Measurements from ENCODE around the gene YJEFN3. TPM values are rescaled to one million over a fixed set of nuclear protein-coding genes. Genes with fewer than 3 reads are reported as not detected.
A peak's percentile ranks its signal among the peaks of the same experiment; 100 is the strongest.

The YJEFN3 gene
- total RNA-seq, 2 donors from 2014 or later: 8.1 to 19.3 TPM

GRCh38 chr19:19488875-19489690 is 39.6 kb upstream of the YJEFN3 start:
- H3K27ac ChIP-seq: peak overlapping the region in 1 of 2 donors; percentile 14
- no peaks in the 10 kb centered on the region for H3K4me1 ChIP-seq (replicated peaks)
- WGBS: 27% methylated on average over 14 of the region's 14 CpGs
- no peaks in the 10 kb centered on the region for H3K27me3 ChIP-seq (replicated peaks; ENCODE audit: insufficient read depth)
- H3K4me3 ChIP-seq: no peak overlapping the region
- TF ChIP-seq, protein P1, sequence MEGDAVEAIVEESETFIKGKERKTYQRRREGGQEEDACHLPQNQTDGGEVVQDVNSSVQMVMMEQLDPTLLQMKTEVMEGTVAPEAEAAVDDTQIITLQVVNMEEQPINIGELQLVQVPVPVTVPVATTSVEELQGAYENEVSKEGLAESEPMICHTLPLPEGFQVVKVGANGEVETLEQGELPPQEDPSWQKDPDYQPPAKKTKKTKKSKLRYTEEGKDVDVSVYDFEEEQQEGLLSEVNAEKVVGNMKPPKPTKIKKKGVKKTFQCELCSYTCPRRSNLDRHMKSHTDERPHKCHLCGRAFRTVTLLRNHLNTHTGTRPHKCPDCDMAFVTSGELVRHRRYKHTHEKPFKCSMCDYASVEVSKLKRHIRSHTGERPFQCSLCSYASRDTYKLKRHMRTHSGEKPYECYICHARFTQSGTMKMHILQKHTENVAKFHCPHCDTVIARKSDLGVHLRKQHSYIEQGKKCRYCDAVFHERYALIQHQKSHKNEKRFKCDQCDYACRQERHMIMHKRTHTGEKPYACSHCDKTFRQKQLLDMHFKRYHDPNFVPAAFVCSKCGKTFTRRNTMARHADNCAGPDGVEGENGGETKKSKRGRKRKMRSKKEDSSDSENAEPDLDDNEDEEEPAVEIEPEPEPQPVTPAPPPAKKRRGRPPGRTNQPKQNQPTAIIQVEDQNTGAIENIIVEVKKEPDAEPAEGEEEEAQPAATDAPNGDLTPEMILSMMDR (IDR thresholded peaks at IDR 0.05): no peak
- TF ChIP-seq POLR2A (IDR thresholded peaks at IDR 0.05) (no peak), POLR2AphosphoS5 (IDR thresholded peaks at IDR 0.05) (peak; percentile 44)
- H3K36me3 ChIP-seq: peaks cover 0 to 5% of the 10 kb centered on the region in 2 donors
- intact Hi-C loops (cut with DNase I): no loop called here
- no peak for DNase-seq (ENCODE audit: low spot score)
- no peaks in the 10 kb centered on the region for H3K9me3 ChIP-seq

- H3K4me1 ChIP-seq (replicated peaks): no peaks in the 10 kb centered on the region
Measured at GRCh38 chr19:19489804-19490204, 38.9 kb upstream of the YJEFN3 start.

GRCh38 chr19:19490214-19490968 is 38.3 kb upstream of the YJEFN3 start:
- Histone ChIP-seq H3K9me3 (no peaks in the 10 kb centered on the region), H3K36me3 (peaks cover 0 to 5% of the 10 kb centered on the region in 2 donors), H3K27me3 (replicated peaks; ENCODE audit: insufficient read depth) (no peaks in the 10 kb centered on the region), H3K4me1 (replicated peaks) (no peaks in the 10 kb centered on the region), H3K4me3 (no peak overlapping the region), H3K27ac (peak overlapping the region in 1 of 2 donors; percentile 27)
- WGBS: 24% methylated on average over 20 of the region's 20 CpGs
- intact Hi-C loops (cut with DNase I): loop anchor here (1.0 to 5.0 kb wide), 2 partner anchors 124 to 343 kb away; no protein-coding TSS in a partner anchor
- peak; percentile 66 for DNase-seq (ENCODE audit: low spot score)
- peak; percentile 61 for TF ChIP-seq POLR2AphosphoS5 (IDR thresholded peaks at IDR 0.05)
- TF ChIP-seq POLR2A (IDR thresholded peaks at IDR 0.05): no peak
- TF ChIP-seq, protein P1 (IDR thresholded peaks at IDR 0.05): peak; percentile 70 to 86 (median 84)

More at GRCh38 chr19:19489804-19490204, 38.9 kb upstream of the YJEFN3 start:
- Histone ChIP-seq H3K36me3 (peaks cover 0 to 5% of the 10 kb centered on the region in 2 donors), H3K27ac (peak overlapping the region in 1 of 2 donors; percentile 27), H3K27me3 (replicated peaks; ENCODE audit: insufficient read depth) (no peaks in the 10 kb centered on the region), H3K9me3 (no peaks in the 10 kb centered on the region), H3K4me3 (no peak overlapping the region)
- DNase-seq (ENCODE audit: low spot score): no peak
- intact Hi-C loops (cut with DNase I): loop anchor here (1.0 to 5.0 kb wide), 2 partner anchors 124 to 343 kb away; no protein-coding TSS in a partner anchor
- TF ChIP-seq, protein P1 (IDR thresholded peaks at IDR 0.05): no peak
- TF ChIP-seq POLR2AphosphoS5 (IDR thresholded peaks at IDR 0.05): no peak
- TF ChIP-seq POLR2A (IDR thresholded peaks at IDR 0.05): no peak
- WGBS: 73% methylated on average over 9 of the region's 9 CpGs

GRCh38 chr19:19491321-19492025 is 37.2 kb upstream of the YJEFN3 start:
- no peak overlapping the region for H3K27ac ChIP-seq
- intact Hi-C loops (cut with DNase I): loop anchor here (5.0 kb wide), 1 partner anchor 344 kb away; no protein-coding TSS in a partner anchor
- H3K4me3 ChIP-seq: no peak overlapping the region
- 88% methylated on average over 15 of the region's 15 CpGs for WGBS
- TF ChIP-seq, protein P1 (IDR thresholded peaks at IDR 0.05): no peak
- TF ChIP-seq POLR2AphosphoS5 (IDR thresholded peaks at IDR 0.05): no peak
- TF ChIP-seq POLR2A (IDR thresholded peaks at IDR 0.05): no peak
- no peaks in the 10 kb centered on the region for H3K27me3 ChIP-seq (replicated peaks; ENCODE audit: insufficient read depth)
- H3K36me3 ChIP-seq: peaks cover 3 to 13% of the 10 kb centered on the region in 2 donors
- no peak for DNase-seq (ENCODE audit: low spot score)
- H3K4me1 ChIP-seq (replicated peaks): no peaks in the 10 kb centered on the region
- H3K9me3 ChIP-seq: no peaks in the 10 kb centered on the region

Measured in prostate gland (tissue), 2 donors.